NCI-H1694 treated with DMSO at 0.1 percent for 48 hours (cell line): ENCODE data around the gene CCR3.
"Not testable (repeated sequence)": the region's sequence is repeated elsewhere in the genome, so short reads cannot be mapped to it uniquely, and the experiment has no call there.

Experiments used
- DNase-seq: peaks from one replicate; lab custom pipeline; 2025; lab: John Stamatoyannopoulos, UW

Gene CCR3

DNA sequence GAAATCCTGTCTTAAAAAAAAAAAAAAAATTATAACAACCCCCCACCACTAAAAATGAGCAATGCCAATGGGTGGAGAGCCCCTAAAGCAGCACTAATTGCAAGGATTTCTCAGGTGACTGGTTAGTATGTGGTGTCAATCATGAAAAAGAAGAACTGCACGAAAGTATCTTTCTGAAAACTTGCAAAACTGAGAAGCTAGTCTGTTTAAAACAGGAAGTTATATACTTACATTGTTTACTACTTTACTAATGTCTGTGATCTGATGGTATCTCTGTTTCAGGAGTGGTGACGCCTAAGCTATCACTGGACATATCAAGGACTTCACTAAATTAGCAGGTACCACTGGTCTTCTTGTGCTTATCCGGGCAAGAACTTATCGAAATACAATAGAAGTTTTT is at the start of gene CCR3:
CCR3 (plus strand) TSS at position 341 of the 400 bp plus-strand sequence. CDS start 22,699 bp downstream, outside the sequence.
- no peak for DNase-seq

DNA sequence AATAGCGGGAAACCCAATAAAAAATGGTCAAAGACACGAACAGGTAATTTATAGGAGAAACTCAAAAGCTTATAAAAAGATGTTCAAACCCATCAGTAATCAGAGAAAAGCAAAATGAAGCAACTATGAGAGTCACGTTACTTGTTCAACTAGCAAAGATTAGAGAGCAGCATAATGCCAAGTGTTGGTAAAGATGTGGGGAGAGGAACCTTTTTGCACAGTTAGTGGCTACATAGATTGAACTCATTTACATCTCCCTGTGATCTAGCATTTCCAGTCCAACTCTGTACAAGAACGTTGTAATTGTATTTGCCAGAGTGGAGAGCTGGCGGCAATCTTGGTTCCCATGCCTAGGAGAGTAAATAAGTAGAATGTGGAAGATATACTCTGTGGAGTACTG is 49.3 kb upstream of the CCR3 start:
- no peak for DNase-seq

DNA sequence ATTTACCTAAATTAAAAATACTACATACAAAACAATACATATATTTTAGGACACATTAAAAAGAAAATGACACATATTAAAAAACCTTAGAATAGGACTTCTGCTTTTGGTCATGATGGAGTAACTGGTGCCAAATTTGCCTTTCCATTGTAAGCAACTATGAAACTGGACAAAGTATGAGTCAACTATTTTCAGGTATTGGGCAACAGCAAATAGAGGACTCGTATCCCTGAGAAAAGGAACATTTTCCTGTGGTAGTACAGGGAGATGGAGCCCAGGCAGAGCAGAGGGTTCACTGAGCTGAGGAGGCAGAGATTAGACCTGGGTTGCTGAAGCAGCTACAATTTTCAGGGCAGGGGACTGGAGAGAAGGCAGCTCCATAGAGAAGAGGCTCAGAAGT is 48.8 kb upstream of the CCR3 start:
- no peak for DNase-seq

DNA sequence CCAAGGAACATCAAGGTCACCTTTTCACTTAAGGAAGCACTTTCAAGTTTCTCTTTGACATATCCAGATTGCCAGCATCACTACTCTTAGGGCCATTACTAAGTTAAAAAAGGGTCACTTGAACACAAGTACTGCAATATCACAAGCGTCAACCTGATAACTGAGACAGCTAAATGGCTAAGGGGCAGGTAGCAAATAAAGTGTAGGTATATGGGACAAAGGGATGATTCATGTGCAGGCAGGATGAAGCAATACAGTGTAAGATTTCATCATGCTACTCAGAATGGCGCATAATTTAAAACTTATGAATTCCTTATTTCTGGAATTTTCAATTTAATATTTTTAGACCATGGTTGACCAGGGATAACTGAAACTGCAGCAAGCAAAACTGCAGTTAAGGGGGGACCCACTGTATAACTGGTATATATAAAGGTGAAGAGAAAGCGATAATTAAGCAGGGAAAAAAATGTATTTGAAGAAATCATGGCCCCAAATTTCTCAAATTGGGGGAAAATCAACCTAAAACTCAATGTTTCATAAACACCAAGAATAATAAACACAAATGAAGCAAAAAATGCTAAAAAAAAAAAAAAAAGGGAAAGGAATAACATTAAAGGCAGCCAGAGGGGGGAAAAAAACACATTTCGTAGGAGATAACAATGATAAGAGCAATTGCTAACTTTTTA is 47.2 kb upstream of the CCR3 start:
- DNase-seq = no peak

GRCh38 chr3:46196261-46196957 is 45.9 kb upstream of the CCR3 start:
- DNase-seq = no peak

DNA sequence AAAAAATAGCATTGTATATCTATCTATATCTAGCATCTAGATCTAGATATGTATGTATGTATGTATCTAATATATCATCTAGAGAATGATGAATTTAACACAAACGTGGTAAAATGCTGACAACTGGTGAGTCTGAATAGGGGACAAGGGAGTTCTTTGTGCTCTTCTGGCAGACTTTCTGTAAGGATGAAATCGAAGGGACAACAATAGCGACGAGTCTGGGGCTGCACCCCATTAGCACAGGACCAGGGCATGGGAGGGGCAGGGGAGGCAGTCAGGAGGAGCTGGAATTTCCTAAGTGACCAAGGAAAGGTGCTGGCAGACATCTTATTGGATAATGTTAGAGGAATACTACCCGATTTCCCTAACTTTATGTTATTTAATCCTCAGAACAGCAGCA is 42.0 kb upstream of the CCR3 start:
- DNase-seq = no peak

- no peak for DNase-seq
These were observed 41.5 kb upstream of the CCR3 start for GRCh38 chr3:46200790-46201189.

GRCh38 chr3:46202535-46202934 is 39.7 kb upstream of the CCR3 start:
- DNase-seq = no peak

DNA sequence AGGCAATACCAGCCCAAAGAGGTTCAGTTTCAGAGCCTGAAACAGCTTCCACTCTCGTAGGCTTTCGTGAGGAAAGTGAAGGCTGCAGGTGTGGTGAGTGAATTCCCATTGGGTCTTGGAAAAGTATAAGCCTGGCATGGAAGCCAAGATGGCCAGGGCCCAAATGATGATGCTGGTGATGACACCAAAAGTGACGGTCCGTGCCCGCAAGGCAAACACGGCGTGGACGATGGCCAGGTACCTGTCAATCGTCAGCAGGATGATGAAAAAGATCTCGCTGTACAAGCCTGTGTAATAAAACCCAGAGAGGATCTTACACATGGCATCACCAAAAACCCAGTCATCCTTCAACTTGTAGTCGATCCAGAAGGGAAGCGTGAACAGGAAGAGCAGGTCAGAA is 38.6 kb upstream of the CCR3 start:
- no peak for DNase-seq

DNA sequence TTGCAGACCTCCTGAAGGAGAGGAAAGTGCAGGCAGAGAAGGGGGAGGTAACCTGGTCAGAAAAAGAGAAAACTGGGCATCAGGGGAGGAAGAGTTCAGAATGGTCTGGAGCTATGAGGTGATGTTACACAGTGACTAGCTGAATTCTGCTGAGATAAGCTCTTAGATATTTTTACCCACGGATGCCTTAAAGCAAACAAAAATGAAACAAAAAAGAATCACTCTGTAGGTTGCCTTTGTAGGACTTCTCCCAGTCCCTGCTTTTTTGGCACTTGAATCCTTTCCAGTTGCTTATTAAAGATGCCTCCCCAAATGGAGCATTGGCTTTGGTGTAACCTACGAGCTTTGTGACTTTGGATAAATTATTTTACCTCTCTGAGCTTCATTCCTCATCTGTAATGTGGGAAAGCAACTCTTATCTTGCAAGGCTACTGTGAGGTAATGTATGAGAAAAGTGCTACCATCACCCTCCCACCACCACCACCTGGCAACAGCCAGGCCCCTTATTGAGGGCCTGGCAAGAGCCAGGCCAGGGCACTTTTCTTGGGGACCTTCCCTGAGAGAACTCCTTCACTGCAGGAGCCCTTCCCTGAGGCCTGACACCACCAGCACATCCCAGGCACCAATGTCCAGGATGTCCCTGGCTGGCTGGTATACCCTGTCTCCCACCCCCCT is 36.8 kb upstream of the CCR3 start:
- no peak for DNase-seq

- DNase-seq = no peak
These were observed 35.8 kb upstream of the CCR3 start for GRCh38 chr3:46206282-46207015.

DNA sequence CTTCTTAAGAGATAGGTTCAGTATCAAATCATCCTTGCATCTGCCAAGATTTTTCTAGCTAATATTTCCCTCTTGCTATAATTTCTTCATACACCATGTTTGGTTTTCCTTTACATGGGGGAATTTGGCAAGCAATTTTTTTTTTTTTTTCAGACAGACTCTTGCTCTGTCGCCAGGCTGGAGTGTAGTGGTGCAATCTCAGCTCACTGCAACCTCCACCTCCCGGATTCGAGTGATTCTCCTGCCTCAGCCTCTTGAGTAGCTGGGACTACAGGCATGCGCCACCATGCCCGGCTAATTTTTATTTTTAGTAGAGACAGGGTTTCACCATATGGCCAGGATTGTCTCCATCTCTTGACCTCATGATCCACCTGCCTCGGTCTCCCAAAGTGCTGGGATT is 34.7 kb upstream of the CCR3 start:
- not testable (repeated sequence) for DNase-seq

- DNase-seq = no peak
These were observed 34.0 kb upstream of the CCR3 start, which contains the start of gene CCR1 for GRCh38 chr3:46208167-46208704. Gene CCR1, minus strand, starts transcription at chr3:46208313. Its CDS starts 4,000 bp downstream, at chr3:46204313.

- no peak for DNase-seq
These were observed 33.2 kb upstream of the CCR3 start for GRCh38 chr3:46209053-46209452.

DNA sequence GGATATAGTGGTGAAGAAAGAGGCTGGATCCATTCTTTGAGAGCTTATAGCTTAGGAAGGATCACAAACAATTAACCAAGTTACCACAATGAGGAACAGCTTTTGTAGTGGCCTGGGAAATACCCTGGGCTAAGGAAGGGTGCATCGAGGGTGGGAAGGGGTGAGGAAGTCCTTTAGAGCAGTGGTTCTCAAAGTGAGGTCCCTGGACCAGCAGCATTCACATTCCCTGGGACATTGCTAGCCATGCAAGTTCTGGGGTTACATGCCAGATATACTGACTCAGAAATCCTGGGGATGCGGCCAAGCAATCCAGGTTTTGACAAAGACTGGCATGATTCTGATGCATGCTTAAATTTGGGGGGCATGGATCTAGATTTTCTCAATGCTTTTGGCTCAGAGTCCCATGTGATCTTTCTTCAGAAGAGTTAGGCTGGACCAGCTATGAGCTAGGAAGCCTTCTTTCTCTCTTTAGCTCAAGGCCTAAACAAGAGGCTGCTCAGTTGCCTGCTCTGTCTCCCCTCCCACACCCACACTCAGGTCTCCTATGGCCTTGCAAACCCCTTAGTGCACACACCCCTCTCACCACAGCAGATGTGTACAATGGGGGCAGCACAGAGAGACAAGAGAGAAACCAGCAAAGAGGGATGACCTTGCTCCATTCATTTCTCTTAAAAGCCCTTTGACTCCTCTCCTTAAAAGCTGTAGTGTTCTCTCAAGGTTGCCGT is 32.4 kb upstream of the CCR3 start:
- no peak for DNase-seq

DNA sequence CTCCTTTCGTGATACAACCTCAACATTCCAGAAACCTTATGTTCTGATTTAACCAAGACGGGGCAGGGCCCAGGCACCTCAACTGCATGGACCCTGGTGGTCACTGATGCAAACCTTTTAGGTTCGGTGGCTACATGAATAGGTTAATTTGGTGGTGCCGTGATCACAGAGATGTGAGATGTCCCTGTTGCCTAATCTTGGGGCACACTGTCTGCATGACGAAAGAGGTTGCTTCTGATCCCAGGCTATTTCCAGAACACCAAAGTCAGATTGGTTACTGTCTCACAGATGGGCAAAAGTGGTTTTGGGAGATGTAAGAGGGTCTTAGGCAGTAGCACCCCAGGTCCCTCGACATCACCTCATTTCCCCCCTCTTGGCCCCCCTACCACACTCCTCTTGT is 30.2 kb upstream of the CCR3 start:
- DNase-seq = no peak

DNA sequence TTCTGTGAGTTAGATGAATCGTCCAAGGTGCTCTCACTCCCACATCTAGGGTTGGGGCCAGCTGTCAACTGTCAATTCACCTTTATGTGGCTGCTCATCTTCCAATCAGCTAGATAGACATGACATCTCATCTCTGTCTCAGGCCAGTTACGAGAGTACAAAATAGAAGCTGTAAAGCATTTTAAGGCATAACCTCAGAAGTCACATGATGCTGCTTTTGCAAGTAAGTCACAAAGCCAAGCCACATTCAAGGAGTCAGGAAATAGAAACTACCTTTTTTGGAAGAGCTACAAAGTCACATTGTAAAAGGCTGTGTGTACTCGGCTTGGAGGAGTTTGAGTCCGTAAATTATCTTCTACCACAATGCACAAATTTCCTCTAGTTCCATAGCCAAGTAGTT is 29.1 kb upstream of the CCR3 start:
- DNase-seq = no peak

DNA sequence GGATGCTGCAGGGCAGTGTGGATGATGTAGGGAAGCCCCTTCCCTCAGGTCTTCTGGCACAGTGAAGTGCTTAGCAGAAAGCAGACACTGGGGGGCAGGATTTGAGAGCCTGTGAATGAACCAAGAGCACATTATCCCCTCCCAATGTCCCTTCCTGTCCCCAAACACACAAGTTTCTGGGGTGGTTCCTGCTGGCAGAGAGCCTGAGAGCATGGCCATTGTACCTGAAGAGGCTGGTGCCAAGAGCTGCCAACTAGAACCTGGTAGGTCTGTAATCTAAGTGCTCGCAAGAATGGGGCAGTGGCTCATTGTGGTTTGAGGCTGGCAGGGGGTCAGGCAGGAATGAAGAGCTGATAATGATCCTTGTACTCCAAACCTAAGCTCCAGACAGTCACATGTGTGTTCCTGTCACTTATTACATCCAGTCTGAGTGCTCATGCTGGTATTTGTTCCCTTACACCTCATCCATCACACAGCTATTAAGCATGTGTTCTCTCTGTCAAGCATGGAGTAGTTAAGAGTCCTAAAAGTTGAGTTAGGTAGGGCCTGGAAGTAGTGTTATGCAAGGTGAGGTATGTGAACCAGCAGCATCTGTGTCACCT is 27.4 kb upstream of the CCR3 start:
- DNase-seq = no peak

DNA sequence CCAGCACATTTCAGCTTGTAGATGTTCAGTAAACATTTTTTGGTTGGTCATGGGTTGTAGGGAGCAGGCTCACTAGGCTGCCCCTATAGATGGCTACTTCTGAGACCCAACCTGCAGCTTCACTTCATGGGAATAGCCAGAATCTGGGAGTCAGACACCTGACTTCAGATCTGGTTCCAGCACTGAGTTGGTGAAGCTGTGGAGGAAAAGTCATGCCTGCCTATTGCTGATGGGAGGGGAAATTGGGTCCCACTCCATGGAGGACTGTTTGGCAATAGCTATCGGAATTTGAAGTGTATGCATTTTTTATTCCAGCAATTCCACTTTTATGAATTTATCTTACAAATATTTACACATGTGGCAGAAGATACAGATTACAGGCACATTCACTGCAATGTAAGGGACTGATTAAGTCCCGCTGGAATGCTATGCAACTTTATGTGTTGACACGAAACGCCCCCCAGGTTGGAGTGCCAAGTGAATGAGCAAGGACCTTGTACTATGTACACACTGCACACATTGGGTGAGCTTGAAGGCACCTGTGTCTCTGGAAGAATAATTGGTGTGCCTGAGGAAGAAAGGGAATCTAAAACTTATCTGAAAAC is 26.3 kb upstream of the CCR3 start:
- no peak for DNase-seq

- DNase-seq = no peak
These were observed 24.0 kb upstream of the CCR3 start for GRCh38 chr3:46218196-46218709.
